Thoracic aorta (tissue), 2 donors: ENCODE data around the gene XXYLT1. TPM values are rescaled to one million over a fixed set of nuclear protein-coding genes. Genes with fewer than 3 reads are reported as not detected.

ENCODE experiments used
- ATAC-seq: fragments of 150-250 bp; one replicate; pipeline ENCODE4 v1.8.0; 2017; ENCODE audit warnings: low read depth; ENCODE audit not compliant: insufficient number of reproducible peaks, low FRiP score
- DNase-seq: peaks from one replicate; pipeline ENCODE4 v3.0.0-alpha.2; 2020; ENCODE audit warnings: low spot score
- H3K27ac ChIP-seq, 2 donors: fragments of 200-600 bp; sonication (generic); 1 replicate in 1 of 2; 2 replicates in 1 of 2; pipeline ENCODE4 v1.5.1; 2016; ENCODE audit warnings: mild to moderate bottlenecking in 2 of 2, moderate library complexity in 2 of 2
- H3K27me3 ChIP-seq: fragments of 200-600 bp; sonication (generic); replicated peaks from 2 replicates; pipeline ENCODE4 v1.6.0; 2016; ENCODE audit warnings: mild to moderate bottlenecking; ENCODE audit not compliant: insufficient read depth
- H3K36me3 ChIP-seq: fragments of 200-600 bp; sonication (generic); one replicate; pipeline ENCODE4 v1.5.1; 2016
- H3K4me1 ChIP-seq, 2 donors: fragments of 200-600 bp; sonication (generic); 1 replicate in 1 of 2; 2 replicates in 1 of 2; pipeline versions ENCODE4 v1.5.1 to v1.6.0; 2016; ENCODE audit warnings: low read depth in 2 of 2, mild to moderate bottlenecking in 1 of 2; ENCODE audit not compliant: control insufficient read depth in 1 of 2
- H3K4me3 ChIP-seq: fragments of 200-600 bp; sonication (generic); 2 replicates; pipeline ENCODE4 v1.5.1; 2016; ENCODE audit warnings: mild to moderate bottlenecking
- H3K9me3 ChIP-seq: fragments of 200-600 bp; sonication (generic); 2 replicates; pipeline ENCODE4 v1.5.1; 2016
- CTCF ChIP-seq: fragments of 200-600 bp; sonication (generic); IDR thresholded peaks from one replicate; pipeline ENCODE4 v1.5.1; 2019; ENCODE audit warnings: antibody characterized with exemption
- total RNA-seq, 2 donors: library from RNA; depleted of rRNA; stranded (reverse); fragments of >200 nt; gene quantifications; one replicate each; pipeline versions ENCODE4 v1.1.0 to v1.2.3, GENCODE V29; 2016

The XXYLT1 gene
- total RNA-seq, 2 donors from 2014 or later = 17.7 to 21.2 TPM

- DNase-seq (no peak), ATAC-seq (no peak)
- H3K4me3 ChIP-seq = no peak overlapping the region
- H3K9me3 ChIP-seq = no peaks in the 10 kb centered on the region
- no peak overlapping the region for H3K27ac ChIP-seq
- H3K27me3 ChIP-seq = no peaks in the 10 kb centered on the region
- peaks cover 17% of the 10 kb centered on the region for H3K36me3 ChIP-seq
- H3K4me1 ChIP-seq = no peaks in the 10 kb centered on the region
- no peak for TF ChIP-seq CTCF
Observed at GRCh38 chr3:195285372-195285771, 14.4 kb upstream of the XXYLT1 start.

GRCh38 chr3:195284842-195285241 is 13.9 kb upstream of the XXYLT1 start:
- no peak for TF ChIP-seq CTCF
- H3K27me3 ChIP-seq = no peaks in the 10 kb centered on the region
- H3K36me3 ChIP-seq = peaks cover 12% of the 10 kb centered on the region
- DNase-seq = no peak
- ATAC-seq = no peak
- no peak overlapping the region for H3K27ac ChIP-seq
- no peak overlapping the region for H3K4me3 ChIP-seq
- H3K9me3 ChIP-seq = no peaks in the 10 kb centered on the region
- H3K4me1 ChIP-seq = no peaks in the 10 kb centered on the region

- ATAC-seq = no peak
- no peak for DNase-seq
- no peaks in the 10 kb centered on the region for H3K9me3 ChIP-seq
- no peaks in the 10 kb centered on the region for H3K27me3 ChIP-seq
- H3K27ac ChIP-seq = no peak overlapping the region
- H3K36me3 ChIP-seq = peaks cover 6% of the 10 kb centered on the region
- no peak for TF ChIP-seq CTCF
- H3K4me1 ChIP-seq = no peaks in the 10 kb centered on the region
- no peak overlapping the region for H3K4me3 ChIP-seq
Observed at GRCh38 chr3:195282961-195283360, 12.0 kb upstream of the XXYLT1 start.

GRCh38 chr3:195274259-195274966 is 3.5 kb upstream of the XXYLT1 start:
- no peak for TF ChIP-seq CTCF
- DNase-seq = no peak
- Histone ChIP-seq H3K27me3 (no peaks in the 10 kb centered on the region), H3K9me3 (no peaks in the 10 kb centered on the region), H3K4me1 (peaks cover 4 to 10% of the 10 kb centered on the region in 2 donors), H3K36me3 (no peaks in the 10 kb centered on the region), H3K4me3 (no peak overlapping the region), H3K27ac (no peak overlapping the region)
- no peak for ATAC-seq

- Histone ChIP-seq H3K27me3 (no peaks in the 10 kb centered on the region), H3K4me1 (peaks cover 5 to 15% of the 10 kb centered on the region in 2 donors), H3K27ac (peak overlapping the region; percentile 67 to 82), H3K36me3 (no peaks in the 10 kb centered on the region), H3K4me3 (peak overlapping the region; percentile 94), H3K9me3 (no peaks in the 10 kb centered on the region)
- TF ChIP-seq CTCF = peak; percentile 95
- no peak for DNase-seq
- ATAC-seq = peak; percentile 82
Observed at GRCh38 chr3:195271410-195272243, 668 bp upstream of the XXYLT1 start.
